GM18873 (cell line): ENCODE data around the gene MED13L.

Experiments
- ATAC-seq: cut with Tn5 transposase; IDR thresholded peaks from one replicate; pipeline ENCODE4 v1.9.1; 2021; ENCODE audit warnings: mild to moderate bottlenecking, moderate library complexity, moderate number of reproducible peaks; ENCODE audit not compliant: unreplicated experiment, low FRiP score

The MED13L gene

DNA sequence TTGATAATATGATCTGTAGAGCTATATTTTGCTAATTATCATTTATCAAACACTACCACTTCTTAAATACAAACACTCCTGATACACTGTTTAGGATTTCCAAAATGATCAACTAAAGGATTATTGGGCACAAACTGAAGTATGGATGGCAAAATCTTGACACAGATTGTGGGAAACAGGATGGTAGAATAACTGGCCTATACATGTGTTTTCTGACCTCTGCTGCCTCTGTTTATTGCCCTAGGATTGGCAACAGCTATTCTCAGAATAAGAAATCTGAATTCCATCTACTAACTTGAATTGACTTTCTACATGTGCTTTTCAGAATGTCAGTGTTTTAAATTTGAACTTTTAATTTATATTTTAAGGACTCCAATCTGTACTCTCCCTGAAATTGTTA lies 209.1 kb downstream of the MED13L start:
- no peak for ATAC-seq

DNA sequence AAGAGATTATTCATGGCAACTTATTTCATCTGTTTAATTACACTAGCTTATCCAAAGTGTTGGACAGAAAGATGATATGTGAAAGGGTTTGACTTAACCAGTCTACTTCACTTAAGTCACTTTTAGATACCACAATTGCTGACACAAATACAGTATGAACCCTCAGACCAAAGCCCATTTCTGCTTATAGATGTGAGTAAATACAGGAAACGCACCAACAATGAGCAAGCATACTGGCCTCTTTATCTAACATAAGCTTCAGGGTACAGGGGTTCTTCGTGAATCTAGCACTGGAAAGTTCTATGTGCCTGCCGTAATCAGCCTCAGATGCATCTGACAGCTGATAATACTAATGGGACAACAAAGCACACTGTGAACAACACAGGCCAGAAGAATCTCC lies 209.6 kb downstream of the MED13L start:
- ATAC-seq, result no peak

DNA sequence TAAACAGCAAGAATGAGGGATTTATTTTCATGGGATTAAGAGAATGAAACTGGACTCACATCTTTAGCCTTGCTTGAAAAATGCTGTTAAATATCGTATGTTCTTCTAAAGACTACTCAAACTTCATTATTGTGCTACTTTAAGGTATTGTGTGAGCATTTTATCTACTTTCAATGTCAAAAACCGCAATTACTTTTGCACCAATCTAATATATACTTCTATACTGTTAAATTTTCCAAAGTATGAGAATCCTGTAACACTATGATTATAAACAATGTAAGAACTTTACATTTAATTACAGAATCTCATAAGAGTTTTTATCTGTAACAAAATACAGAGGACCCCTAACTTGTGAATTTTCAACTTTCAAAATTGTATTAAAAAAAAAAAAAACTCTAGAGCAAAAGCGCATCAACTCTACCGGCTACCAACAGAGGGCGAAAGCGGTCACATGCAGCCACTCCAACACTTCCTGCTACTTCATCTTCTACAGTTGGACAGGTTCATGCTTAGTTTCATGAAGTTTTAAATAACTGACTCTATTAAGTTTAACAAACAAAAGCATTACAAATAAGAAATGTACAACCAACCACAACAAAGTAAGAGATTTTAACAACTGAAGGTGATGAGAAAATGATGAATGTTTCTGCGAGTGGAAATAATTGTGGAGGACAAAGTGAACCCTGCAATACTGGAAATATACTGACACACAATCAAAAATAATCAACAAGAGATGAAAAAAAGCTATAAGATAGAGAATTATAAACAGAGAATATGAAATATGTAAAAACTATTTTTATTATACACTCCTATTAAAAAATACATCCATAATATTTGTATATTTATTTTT lies 210.9 kb downstream of the MED13L start:
- ATAC-seq, result no peak

DNA sequence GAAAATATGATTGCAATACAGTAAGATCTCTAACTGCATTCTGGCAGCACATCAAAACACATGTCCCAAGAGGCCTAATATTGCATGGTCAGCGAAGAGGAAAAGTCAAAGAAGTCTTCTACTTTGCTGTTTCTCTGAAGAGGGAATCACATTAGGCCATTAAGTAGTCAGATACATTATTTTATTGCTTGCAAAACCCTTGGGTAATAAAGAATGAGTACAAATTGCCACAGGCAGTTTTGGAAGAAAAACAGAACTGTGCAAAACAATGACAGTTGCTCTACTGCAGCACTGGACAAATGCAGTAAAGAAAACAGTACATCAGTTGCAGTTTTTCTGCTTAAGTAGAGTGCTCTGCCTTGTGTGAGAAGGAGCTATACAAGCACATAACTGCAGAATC lies 211.9 kb downstream of the MED13L start:
- no peak for ATAC-seq

DNA sequence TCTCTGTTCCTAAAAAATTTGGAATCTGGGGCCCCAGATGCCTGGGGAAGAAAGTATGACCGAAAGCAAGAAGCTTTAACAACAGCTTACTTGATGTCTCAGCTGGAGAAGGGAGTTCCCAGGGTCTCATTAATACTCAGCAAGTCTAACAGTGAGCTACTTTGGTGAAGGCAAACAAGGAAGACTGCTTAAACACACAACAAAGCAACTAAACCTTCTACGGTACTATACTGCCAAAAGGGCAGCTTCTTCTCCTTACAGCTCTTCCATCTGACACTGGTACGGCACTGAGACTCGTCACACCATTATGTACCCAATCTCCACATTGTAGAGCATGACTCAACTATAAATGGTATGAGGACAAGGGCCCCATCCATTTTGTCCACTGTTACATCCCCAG lies 213.0 kb downstream of the MED13L start:
- no peak for ATAC-seq

DNA sequence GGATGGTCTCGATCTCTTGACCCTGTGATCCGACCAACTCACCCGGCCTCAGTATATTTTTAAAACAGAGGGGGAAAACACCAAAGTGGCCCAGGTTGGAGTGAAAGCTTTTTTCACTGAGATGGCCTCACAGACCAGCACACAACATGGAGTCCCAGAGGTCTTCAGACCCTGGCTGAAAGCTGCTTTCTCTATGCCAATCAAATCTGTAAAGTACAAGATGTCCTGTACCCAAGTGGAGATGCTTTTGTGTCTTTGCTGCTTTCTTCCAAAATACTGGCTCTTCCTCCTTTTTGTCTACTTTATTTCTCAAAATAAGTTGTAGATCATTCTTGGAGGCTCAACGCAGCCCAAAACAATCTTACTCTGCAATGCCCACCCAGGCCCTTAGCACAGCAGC lies 214.8 kb downstream of the MED13L start:
- no peak for ATAC-seq

DNA sequence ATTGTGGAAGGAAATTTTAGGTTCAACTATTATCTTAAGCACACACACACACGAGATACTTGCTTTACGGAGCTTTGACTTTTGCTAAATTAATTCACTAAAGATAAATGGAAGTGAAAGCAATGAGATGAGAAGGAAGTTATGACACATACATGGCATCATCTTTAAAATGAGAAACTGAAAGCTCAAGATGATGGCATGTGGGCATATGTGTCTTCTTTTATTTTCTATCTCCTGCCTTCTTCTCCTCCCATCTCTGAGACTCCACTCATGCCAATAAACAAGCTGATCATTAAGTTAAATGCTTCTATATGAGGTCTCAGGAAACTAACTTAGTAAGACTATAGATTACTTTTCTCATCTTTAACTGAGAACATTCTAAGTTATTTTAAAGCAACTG lies 216.7 kb downstream of the MED13L start:
- peak; percentile 52 for ATAC-seq

DNA sequence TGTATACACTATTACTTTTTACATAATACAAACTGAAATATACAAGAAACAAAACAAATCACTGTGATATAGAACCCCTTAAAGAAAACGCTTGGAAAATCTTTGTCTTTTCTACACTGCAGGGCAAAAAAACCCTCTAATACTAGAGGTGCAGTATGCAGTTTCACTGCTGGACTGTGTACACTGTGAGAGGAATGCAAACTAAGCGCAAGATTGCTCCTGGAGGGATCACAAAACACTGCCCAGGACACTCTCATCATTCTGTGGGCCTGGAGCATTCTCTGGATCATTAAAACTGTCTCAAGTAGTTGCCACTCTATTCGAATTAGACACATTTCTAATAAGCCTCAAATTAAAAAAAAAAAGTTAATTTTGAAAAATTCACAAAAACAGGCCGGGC lies 217.6 kb downstream of the MED13L start:
- ATAC-seq, result no peak

DNA sequence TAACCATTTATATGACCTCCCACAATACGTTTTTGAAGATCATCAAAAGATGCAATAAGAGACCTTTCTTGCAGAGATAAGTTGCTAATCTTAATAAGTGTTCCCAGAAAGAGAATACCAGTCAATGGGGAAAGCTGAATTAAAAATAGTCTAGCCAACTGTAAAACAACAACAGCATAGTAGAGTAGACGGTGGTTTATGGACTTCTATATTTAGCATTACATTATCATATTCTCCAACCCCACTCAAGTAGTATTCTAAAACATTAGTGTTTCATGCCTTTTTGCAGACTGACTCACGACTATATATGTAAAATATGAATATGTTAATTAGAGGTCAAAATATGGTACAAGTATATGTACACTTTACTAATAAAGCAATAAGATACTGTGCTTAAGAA lies 218.9 kb downstream of the MED13L start:
- no peak for ATAC-seq

DNA sequence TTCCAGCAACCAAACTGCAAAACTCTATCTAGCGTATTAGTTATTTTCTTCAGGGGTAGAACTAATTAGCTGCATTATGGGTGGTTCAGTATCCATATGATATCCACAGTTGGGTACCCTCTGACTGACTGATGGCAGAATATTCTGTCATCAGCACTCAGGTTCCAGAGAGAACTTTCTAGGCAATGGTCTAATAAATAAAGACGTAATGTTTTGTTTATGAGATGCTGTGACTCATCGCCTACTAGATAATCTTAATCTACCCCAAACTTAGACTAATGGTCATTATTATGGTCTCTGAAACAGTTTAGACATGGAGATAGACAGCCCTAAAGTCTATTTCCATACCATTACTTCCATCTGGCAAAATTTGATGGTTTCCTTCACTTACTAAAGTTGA lies 220.1 kb downstream of the MED13L start:
- ATAC-seq, result no peak

DNA sequence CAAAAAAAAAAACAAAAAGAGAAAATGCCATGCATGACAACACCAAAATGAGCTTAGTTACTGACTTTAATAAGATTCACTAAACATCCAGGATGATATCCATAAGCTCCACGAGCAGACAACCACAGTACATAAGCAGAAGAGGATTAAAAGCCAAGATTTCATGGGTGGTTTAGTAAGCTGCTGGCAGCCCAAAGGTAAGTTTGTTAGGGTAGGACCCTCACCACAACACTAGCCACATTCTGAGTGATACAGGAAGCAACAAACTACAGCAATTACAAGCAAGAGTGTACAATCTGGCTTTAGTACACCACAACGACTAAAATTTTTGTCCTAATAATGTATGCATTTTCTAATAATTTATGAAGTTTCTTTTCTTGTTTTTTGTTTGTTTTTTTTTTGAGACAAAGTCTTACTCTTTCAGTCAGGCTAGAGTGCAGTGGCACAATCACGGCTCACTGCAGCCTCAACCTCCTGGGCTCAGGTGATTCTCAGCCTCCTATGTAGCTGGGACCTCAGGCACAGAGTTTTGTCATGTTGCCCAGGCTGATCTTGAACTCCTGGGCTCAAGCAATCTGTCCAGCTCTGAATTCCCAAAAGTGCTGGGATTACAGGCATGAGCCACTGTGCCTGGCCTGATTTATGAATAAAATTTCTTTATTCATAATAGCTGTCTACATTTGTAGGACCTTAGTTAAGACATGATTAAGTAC lies 221.4 kb downstream of the MED13L start:
- no peak for ATAC-seq

DNA sequence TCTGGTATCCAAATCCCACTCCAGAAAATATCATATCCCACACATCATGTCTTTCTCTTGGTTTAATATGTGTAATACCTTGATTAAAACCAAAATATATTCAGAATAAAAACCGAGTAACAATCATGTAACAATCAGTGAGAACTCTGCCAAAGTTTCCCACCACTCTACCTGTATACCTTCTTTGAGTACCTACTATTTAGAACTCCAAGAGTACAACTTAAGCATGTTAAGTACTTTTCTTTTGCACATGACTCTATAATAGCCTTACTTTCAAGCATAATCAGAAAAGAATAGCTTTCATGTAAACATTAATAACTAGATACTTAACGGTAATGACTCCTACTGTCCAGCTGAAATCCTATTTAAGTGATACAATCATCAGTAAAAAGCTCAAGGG lies 223.2 kb downstream of the MED13L start:
- ATAC-seq, result no peak

DNA sequence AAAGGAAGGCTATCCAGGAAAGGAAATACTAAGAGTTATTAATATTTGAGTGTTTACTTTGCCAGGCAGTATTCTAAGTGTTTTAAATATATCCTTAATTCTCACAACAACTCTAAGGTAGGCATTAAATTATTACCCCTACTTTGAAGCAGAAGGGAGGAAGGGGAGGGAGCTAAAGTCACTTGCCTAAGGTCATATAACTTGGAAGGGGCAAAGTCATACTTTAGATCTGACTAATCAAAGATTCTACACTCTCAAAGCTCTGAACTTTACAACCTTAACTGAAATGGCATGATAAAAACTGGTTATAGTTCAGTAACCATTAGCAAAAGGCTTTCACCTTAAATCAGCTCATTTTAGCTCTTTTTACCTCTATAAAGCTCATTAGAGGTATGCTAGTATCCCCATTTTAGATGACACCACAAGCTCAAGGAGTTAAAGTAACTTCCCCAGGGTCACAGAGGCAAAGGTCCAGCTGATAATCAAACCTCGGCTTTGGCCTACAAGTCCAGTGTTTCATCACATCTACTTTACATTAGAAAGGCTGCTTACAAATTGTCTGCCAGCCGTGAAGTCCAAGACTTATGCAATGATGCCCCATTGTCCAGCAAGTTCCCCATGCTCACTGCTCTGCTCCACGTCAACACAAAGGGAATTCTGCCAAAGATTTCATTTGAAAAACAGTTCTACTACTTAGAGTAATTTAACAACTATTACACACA lies 223.9 kb downstream of the MED13L start:
- ATAC-seq, result no peak

DNA sequence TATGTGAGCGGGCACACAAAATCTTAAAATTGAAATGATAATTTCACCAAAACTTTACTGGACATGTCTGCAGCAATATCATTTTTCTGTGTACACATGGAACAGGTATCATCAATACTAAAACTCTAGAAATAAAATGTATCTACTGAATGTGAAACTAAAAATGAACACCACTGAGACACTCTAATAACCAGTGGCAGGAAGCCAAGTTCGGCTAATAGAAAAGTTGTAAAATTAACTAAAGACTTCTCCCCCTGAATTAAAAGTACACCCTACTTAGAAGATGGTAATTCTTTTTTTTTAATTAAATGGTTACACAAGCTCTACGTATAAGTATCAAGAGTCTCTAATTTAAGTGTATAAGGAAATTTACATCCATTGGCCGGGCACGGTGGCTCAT lies 227.2 kb downstream of the MED13L start:
- ATAC-seq, result no peak

DNA sequence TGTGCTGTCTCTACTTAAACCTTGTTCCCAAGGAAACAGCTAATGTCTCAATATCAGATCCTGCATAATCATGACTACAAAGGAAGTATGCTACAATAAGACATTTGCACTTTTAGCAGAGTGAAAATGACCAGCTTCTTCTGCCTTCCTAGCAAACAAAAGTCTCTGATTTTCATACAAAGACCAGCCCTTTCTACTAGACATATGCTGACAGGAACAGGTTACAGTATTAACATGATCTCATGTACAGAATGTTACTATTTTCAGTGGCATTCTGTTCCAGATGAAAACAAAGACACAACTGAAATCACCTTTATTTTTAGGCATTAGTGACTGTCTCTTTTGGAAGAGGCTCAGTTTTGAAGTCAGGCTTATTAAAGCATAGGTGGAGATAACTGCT lies 228.6 kb downstream of the MED13L start:
- no peak for ATAC-seq

DNA sequence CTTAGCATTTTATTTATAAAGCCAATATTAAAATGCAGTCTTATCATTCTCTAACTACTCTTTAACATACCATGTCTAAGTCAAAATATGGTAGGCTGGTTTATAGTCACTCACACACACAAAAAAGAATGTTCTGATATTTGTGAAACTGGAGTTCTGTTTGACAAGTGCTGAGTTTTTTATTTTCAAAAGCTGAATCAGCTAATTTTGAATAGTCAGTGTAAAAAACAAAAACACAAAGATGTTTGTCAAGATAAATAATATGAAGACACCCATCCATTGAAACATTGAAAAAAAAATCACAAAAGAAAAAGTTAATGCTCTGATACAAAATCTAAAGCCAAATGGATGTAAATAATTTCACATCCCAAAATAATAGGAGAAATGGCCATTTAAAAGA lies 231.5 kb downstream of the MED13L start:
- ATAC-seq, result no peak

DNA sequence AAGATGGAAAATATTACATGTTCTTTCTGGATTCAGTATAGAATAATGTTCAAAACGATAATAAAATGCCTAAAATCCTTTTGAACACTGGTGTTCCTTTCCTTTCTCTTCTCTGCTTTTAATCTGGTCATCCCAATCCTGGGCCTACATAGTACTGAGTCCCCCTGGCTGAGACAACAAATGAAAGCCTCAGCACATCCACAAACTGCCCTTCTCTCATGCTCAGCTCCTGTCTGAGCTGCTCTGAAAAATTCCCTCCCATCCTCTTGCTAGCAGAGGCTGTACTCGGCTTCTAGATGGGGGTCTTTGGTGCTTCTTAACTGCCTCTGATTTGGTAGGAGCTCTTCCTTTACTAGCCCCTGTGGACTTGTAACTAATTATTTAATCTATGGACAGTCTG lies 232.3 kb downstream of the MED13L start:
- ATAC-seq, result no peak

DNA sequence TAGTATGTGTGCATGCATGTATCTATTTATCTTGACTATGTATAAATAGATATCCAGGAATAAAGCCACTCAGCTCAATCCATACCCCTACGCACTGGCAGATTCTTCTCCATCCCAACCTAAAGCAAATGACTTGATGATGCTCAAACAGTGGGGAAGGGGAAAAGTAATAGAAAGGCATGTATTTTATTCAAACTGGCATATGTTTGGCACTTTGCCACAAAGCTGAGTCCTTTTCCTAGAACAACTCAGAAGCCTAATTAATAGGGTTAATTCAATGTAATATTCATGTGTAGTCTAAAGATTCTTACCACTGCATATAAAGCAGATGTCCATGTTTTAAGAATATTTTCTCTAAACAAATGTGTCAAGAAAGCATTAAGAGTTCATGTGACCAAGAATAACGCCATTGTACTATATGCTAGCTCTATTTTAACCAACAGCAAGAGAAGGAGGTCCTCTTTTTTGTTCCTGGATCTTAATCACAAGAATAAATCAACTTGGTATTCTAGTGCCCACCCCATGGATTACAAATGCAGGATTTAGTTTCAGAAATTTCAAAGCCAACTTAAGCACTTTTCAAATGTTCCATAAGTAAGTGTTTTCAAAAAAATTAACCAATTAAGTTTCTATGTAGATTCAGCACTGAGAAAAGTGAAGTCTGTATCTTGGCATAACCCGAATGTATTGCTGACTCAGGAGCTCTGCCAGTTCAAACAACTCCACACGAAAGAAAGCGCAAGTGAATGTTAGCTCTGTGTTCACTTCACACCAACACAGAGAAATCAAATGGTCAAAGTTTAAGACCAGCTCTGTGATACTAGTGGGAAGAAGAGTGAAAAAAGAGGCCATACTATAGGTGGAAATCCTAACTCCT lies 233.6 kb downstream of the MED13L start:
- no peak for ATAC-seq

DNA sequence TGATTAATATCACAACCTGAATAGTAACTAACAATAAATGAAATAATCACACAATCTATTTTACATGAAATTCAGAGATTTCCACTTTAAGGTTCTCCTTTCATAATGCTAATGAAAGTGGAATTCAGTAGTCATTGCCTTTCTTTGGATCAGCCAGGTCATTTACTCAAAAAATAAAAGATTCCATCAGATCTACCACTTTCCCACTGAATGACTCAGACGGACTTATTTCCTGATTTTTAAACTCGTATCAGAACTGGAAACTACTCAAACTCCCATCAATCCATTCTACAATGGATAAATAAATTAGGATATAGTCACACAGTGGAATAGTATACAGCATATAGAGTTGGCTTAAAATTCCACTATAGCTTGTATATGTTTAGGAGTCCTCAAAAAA lies 237.1 kb downstream of the MED13L start:
- ATAC-seq, result no peak

DNA sequence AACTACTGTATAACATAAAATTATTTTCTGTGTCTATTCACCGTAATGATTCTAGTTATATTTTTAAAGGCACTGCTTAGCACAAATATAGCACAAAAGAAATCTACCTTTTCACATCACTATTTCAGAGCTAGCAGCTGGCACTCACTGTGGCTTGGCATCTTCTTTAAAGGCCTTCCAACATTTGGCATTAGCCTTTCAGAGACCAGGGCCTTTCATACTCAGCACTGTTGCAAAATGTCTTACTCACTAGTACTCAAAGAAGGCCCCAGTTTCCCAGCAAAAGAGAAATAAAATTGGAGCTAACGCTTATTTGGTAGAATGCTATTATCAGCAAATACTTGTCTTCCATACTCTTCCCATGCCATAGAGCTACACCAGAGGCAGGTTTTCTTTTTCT lies 238.4 kb downstream of the MED13L start:
- no peak for ATAC-seq
